Activated gamma-delta T cell treated with anti-CD3 and anti-CD28 coated beads, Interleukin-2, amount 50 U/mL, for 16 hours (primary cell): ENCODE measurements around the gene EPHB2.
"Not testable (repeated sequence)": the region's sequence is repeated elsewhere in the genome, so short reads cannot be mapped to it uniquely, and the experiment has no call there.

Source experiments
- DNase-seq: peaks from one replicate; pipeline ENCODE4 v3.0.0-alpha.2; 2020; ENCODE audit warnings: low read depth

The EPHB2 gene

GRCh38 chr1:22819361-22819760 lies 108.7 kb downstream of the EPHB2 start:
- DNase-seq = no peak

GRCh38 chr1:22821027-22821426 lies 110.4 kb downstream of the EPHB2 start:
- no peak for DNase-seq

GRCh38 chr1:22822371-22822770 lies 111.7 kb downstream of the EPHB2 start:
- DNase-seq = no peak

- no peak for DNase-seq
These were observed 113.8 kb downstream of the EPHB2 start for GRCh38 chr1:22824466-22824865.

GRCh38 chr1:22824975-22825374 lies 114.3 kb downstream of the EPHB2 start:
- DNase-seq = no peak

GRCh38 chr1:22825486-22826189 lies 115.0 kb downstream of the EPHB2 start:
- DNase-seq = no peak

- DNase-seq = no peak
These were observed 116.3 kb downstream of the EPHB2 start for GRCh38 chr1:22826604-22827580.

GRCh38 chr1:22827666-22828483 lies 117.2 kb downstream of the EPHB2 start:
- DNase-seq = no peak

GRCh38 chr1:22828484-22829308 lies 118.1 kb downstream of the EPHB2 start:
- DNase-seq = no peak

GRCh38 chr1:22829309-22829989 lies 118.8 kb downstream of the EPHB2 start:
- DNase-seq = no peak

GRCh38 chr1:22830041-22830566 lies 119.5 kb downstream of the EPHB2 start:
- no peak for DNase-seq

- no peak for DNase-seq
These were observed 120.2 kb downstream of the EPHB2 start for GRCh38 chr1:22830757-22831340.

- no peak for DNase-seq
These were observed 121.2 kb downstream of the EPHB2 start for GRCh38 chr1:22831729-22832413.

GRCh38 chr1:22832414-22832786 lies 121.8 kb downstream of the EPHB2 start:
- DNase-seq = no peak

GRCh38 chr1:22833699-22834098 lies 123.1 kb downstream of the EPHB2 start:
- DNase-seq = no peak

- not testable (repeated sequence) for DNase-seq
These were observed 123.8 kb downstream of the EPHB2 start for GRCh38 chr1:22834420-22834819.

GRCh38 chr1:22835636-22836319 lies 125.1 kb downstream of the EPHB2 start:
- DNase-seq = no peak

- DNase-seq = no peak
These were observed 126.2 kb downstream of the EPHB2 start for GRCh38 chr1:22836850-22837249.

GRCh38 chr1:22837332-22837731 lies 126.7 kb downstream of the EPHB2 start:
- DNase-seq = no peak
